Loucy (cell line): ENCODE data around the gene ZNF385D.

Experiments used
- H2AFZ ChIP-seq: fragments of 200-600 bp; sonication (generic); 2 replicates; pipeline ENCODE4 v1.6.0; 2016; ENCODE audit warnings: antibody characterized with exemption, mild to moderate bottlenecking, low read length, moderate library complexity
- H3F3A ChIP-seq: fragments of 200-600 bp; 2 replicates; pipeline ENCODE4 v1.6.0; 2016; ENCODE audit warnings: antibody characterized with exemption, low read depth, mild to moderate bottlenecking
- H3K27me3 ChIP-seq: fragments of 200-600 bp; sonication (generic); 2 replicates; pipeline ENCODE4 v1.6.1; 2014; ENCODE audit warnings: low read length, mild to moderate bottlenecking; ENCODE audit not compliant: insufficient read depth, poor library complexity, severe bottlenecking
- H3K36me3 ChIP-seq: fragments of 200-600 bp; sonication (generic); 2 replicates; pipeline ENCODE4 v1.6.1; 2016; ENCODE audit warnings: low read length; ENCODE audit not compliant: insufficient read depth
- H3K4me1 ChIP-seq: fragments of 200-600 bp; sonication (generic); 2 replicates; pipeline ENCODE4 v1.5.1; 2014; ENCODE audit warnings: low read length, mild to moderate bottlenecking; ENCODE audit not compliant: insufficient read depth, poor library complexity, severe bottlenecking
- H3K4me2 ChIP-seq: fragments of 200-600 bp; sonication (generic); 2 replicates; pipeline ENCODE4 v1.6.0; 2014; ENCODE audit warnings: antibody characterized with exemption, low read length, low read depth, mild to moderate bottlenecking; ENCODE audit not compliant: poor library complexity, severe bottlenecking
- H3K4me3 ChIP-seq: fragments of 200-600 bp; sonication (generic); 2 replicates; pipeline ENCODE4 v1.5.1; 2014; ENCODE audit warnings: low read length, mild to moderate bottlenecking, mixed read lengths; ENCODE audit not compliant: poor library complexity, severe bottlenecking
- H3K79me2 ChIP-seq: fragments of 200-600 bp; sonication (generic); 2 replicates; pipeline ENCODE4 v1.6.1; 2014; ENCODE audit warnings: low read length; ENCODE audit not compliant: insufficient read depth
- H3K9ac ChIP-seq: fragments of 200-600 bp; sonication (generic); 2 replicates; pipeline ENCODE4 v1.6.0; 2014; ENCODE audit warnings: mild to moderate bottlenecking, low read depth, low read length, moderate library complexity; ENCODE audit not compliant: poor library complexity, severe bottlenecking
- H3K9me2 ChIP-seq: fragments of 200-600 bp; sonication (generic); replicated peaks from 2 replicates; pipeline ENCODE4 v1.6.1; 2016; ENCODE audit warnings: low read depth, low read length, mixed read lengths
- H3K9me3 ChIP-seq: fragments of 200-600 bp; sonication (generic); 2 replicates; pipeline ENCODE4 v1.6.1; 2014; ENCODE audit warnings: mild to moderate bottlenecking, antibody characterized with exemption, low read length, low read depth; ENCODE audit not compliant: insufficient read depth
- H4K20me1 ChIP-seq: fragments of 200-600 bp; sonication (generic); 2 replicates; pipeline ENCODE4 v1.6.0; 2014; ENCODE audit warnings: antibody characterized with exemption, low read length, mild to moderate bottlenecking; ENCODE audit not compliant: insufficient read depth, poor library complexity, severe bottlenecking
- CTCF ChIP-seq: fragments of 200-600 bp; sonication (generic); conservative IDR thresholded peaks from 2 replicates; pipeline ENCODE4 v1.5.1; 2014; ENCODE audit warnings: mild to moderate bottlenecking, antibody characterized with exemption, low read length
- EZH2phosphoT487 ChIP-seq: fragments of 200-600 bp; IDR thresholded peaks from 2 replicates; pipeline ENCODE4 v1.6.1; 2018; ENCODE audit warnings: antibody characterized with exemption, mild to moderate bottlenecking, moderate library complexity, borderline replicate concordance

The ZNF385D gene

GRCh38 chr3:21561472-21561871 is 189.5 kb downstream of the ZNF385D start:
- Histone ChIP-seq H2AFZ (no peak overlapping the region), H3K27me3 (no peaks in the 10 kb centered on the region), H3K79me2 (no peaks in the 10 kb centered on the region), H3K9ac (no peak overlapping the region), H3K4me3 (no peak overlapping the region), H3K4me1 (no peaks in the 10 kb centered on the region), H3K36me3 (no peaks in the 10 kb centered on the region), H3K9me2 (no peaks in the 10 kb centered on the region), H3F3A (no peaks in the 10 kb centered on the region), H4K20me1 (no peaks in the 10 kb centered on the region), H3K9me3 (no peaks in the 10 kb centered on the region), H3K4me2 (no peak overlapping the region)
- TF ChIP-seq EZH2phosphoT487 (no peak), CTCF (no peak)

- no peaks in the 10 kb centered on the region for H3K9me2 ChIP-seq
- H3K9me3 ChIP-seq: no peaks in the 10 kb centered on the region
- no peak overlapping the region for H3K9ac ChIP-seq
- no peak for TF ChIP-seq CTCF
- TF ChIP-seq EZH2phosphoT487: no peak
- H3K27me3 ChIP-seq: no peaks in the 10 kb centered on the region
- no peaks in the 10 kb centered on the region for H4K20me1 ChIP-seq
- no peak overlapping the region for H2AFZ ChIP-seq
- H3K4me2 ChIP-seq: no peak overlapping the region
- no peaks in the 10 kb centered on the region for H3F3A ChIP-seq
- no peaks in the 10 kb centered on the region for H3K79me2 ChIP-seq
- H3K4me3 ChIP-seq: no peak overlapping the region
- H3K36me3 ChIP-seq: no peaks in the 10 kb centered on the region
- H3K4me1 ChIP-seq: no peaks in the 10 kb centered on the region
Measured at GRCh38 chr3:21551019-21551418, 200.0 kb downstream of the ZNF385D start.

GRCh38 chr3:21544076-21544462 is 206.9 kb downstream of the ZNF385D start:
- Histone ChIP-seq H3K79me2 (no peaks in the 10 kb centered on the region), H3F3A (no peaks in the 10 kb centered on the region), H3K36me3 (no peaks in the 10 kb centered on the region), H2AFZ (no peak overlapping the region), H3K9ac (no peak overlapping the region), H3K9me2 (no peaks in the 10 kb centered on the region), H4K20me1 (no peaks in the 10 kb centered on the region), H3K4me2 (no peak overlapping the region), H3K9me3 (peaks cover 3% of the 10 kb centered on the region; the same call in 1 of the 2 replicates), H3K4me1 (no peaks in the 10 kb centered on the region), H3K4me3 (no peak overlapping the region), H3K27me3 (no peaks in the 10 kb centered on the region)
- no peak for TF ChIP-seq CTCF
- no peak for TF ChIP-seq EZH2phosphoT487
